GM12865 (cell line): ENCODE data around the gene MYH11.
"Not testable (repeated sequence)": the region's sequence is repeated elsewhere in the genome, so short reads cannot be mapped to it uniquely, and the experiment has no call there.

Source experiments
- DNase-seq: peaks from one replicate; pipeline ENCODE4 v3.0.0; 2010; ENCODE audit warnings: low read depth
- H3K4me3 ChIP-seq: 2 replicates; pipeline ENCODE4 v1.5.1; 2011; ENCODE audit warnings: mild to moderate bottlenecking, low read depth, low read length, control low read depth
- CTCF ChIP-seq: IDR thresholded peaks from 2 replicates; pipeline ENCODE4 v1.5.1; 2011; ENCODE audit warnings: low read length, control low read depth, low read depth, inconsistent platforms; ENCODE audit not compliant: insufficient read depth; ENCODE audit errors: missing control alignments

The MYH11 gene

GRCh38 chr16:15825750-15826305 lies 31.0 kb downstream of the MYH11 start:
- DNase-seq = no peak
- TF ChIP-seq CTCF = no peak
- no peak overlapping the region for H3K4me3 ChIP-seq

GRCh38 chr16:15822957-15823356 lies 33.9 kb downstream of the MYH11 start:
- DNase-seq = no peak
- TF ChIP-seq CTCF = no peak
- H3K4me3 ChIP-seq = no peak overlapping the region

GRCh38 chr16:15820837-15821236 lies 36.0 kb downstream of the MYH11 start:
- no peak overlapping the region for H3K4me3 ChIP-seq
- DNase-seq = no peak
- no peak for TF ChIP-seq CTCF

- no peak for DNase-seq
- no peak overlapping the region for H3K4me3 ChIP-seq
- no peak for TF ChIP-seq CTCF
Observed at GRCh38 chr16:15819046-15819445, 37.8 kb downstream of the MYH11 start.

- TF ChIP-seq CTCF = no peak
- no peak for DNase-seq
- H3K4me3 ChIP-seq = no peak overlapping the region
Observed at GRCh38 chr16:15817446-15817845, 39.4 kb downstream of the MYH11 start.

- H3K4me3 ChIP-seq = no peak overlapping the region
- no peak for DNase-seq
- no peak for TF ChIP-seq CTCF
Observed at GRCh38 chr16:15816228-15816627, 40.6 kb downstream of the MYH11 start.

GRCh38 chr16:15812401-15812750 lies 44.5 kb downstream of the MYH11 start:
- DNase-seq, H3K4me3 ChIP-seq: not testable (repeated sequence)
